ENCODE results near the gene UTP14A. TPM values are rescaled to one million over a fixed set of nuclear protein-coding genes. Genes with fewer than 3 reads are reported as not detected.

The UTP14A gene
- total and polyA plus RNA-seq, 2 donors (not counting 3 experiments of a cell fraction or from before 2014, with no cell fraction given): 6.5 to 27.7 TPM

GRCh38 chrX:129965166-129965565 lies 59.2 kb downstream of the UTP14A start:
- H4K20me1 ChIP-seq (replicated peaks; ENCODE audit: control insufficient read depth, extremely low read depth, insufficient read depth, low read length): no peaks in the 10 kb centered on the region
- no peak for FAIRE-seq
- CTCF ChIA-PET: no interaction called here

More at GRCh38 chrX:129965166-129965565, 59.2 kb downstream of the UTP14A start:
- H3K4me1 ChIP-seq (ENCODE audit: control insufficient read depth, extremely low read depth, insufficient read depth, low read length): peaks cover 6% of the 10 kb centered on the region
- H3K9ac ChIP-seq (replicated peaks; ENCODE audit: extremely low read depth, insufficient read depth, low read length): no peak overlapping the region
- BruUV-seq (replicated peaks): no TSS peak
- dilution Hi-C loops (cut with MboI; ENCODE audit: extremely low pct_ligation_motif_present, low sequenced_read_pairs): no loop called here
- no peaks in the 10 kb centered on the region for H3K9me1 ChIP-seq (replicated peaks; ENCODE audit: control insufficient read depth, extremely low read depth, insufficient read depth, low read length)
- H2AFZ ChIP-seq (ENCODE audit: low read depth, low read length): no peak overlapping the region
- H3K27me3 ChIP-seq (ENCODE audit: control insufficient read depth in 2 of 2, insufficient read depth in 2 of 2, low read length in 2 of 2): no peaks in the 10 kb centered on the region
- no peaks in the 10 kb centered on the region for H3K36me3 ChIP-seq (ENCODE audit: control insufficient read depth in 2 of 2, extremely low read depth in 1 of 2, insufficient read depth in 2 of 2, low read length in 2 of 2)
- POLR2A ChIA-PET: no interaction called here
- no peaks in the 10 kb centered on the region for H3K9me3 ChIP-seq (replicated peaks; ENCODE audit: control insufficient read depth, insufficient read depth, low read length)
- no peaks in the 10 kb centered on the region for H3K79me2 ChIP-seq (ENCODE audit: control insufficient read depth, insufficient read depth, low read length)
- H3K4me3 ChIP-seq (replicated peaks in 1 of 3; ENCODE audit: insufficient read depth in 1 of 3, low read depth in 1 of 3, low read length in 3 of 3): no peak overlapping the region
- TF ChIP-seq JUN (IDR thresholded peaks at IDR 0.05; ENCODE audit: borderline replicate concordance, insufficient read depth, insufficient read length, low read depth): no peak
- no peak for TF ChIP-seq GATA2 (IDR thresholded peaks at IDR 0.05; ENCODE audit: insufficient read depth, insufficient read length, low read depth, low read length)
- TF ChIP-seq FOS (IDR thresholded peaks at IDR 0.05; ENCODE audit: borderline replicate concordance, insufficient read depth, low read length): no peak
- no peak for TF ChIP-seq EZH2 (IDR thresholded peaks at IDR 0.05; ENCODE audit: borderline replicate concordance, low read depth, low read length, severe bottlenecking)
- TF ChIP-seq CTCF (IDR thresholded peaks at IDR 0.05; ENCODE audit: extremely low read depth in 1 of 2, insufficient read depth in 1 of 2, low read depth in 1 of 2, low read length in 2 of 2): no peak
- TF ChIP-seq MYC (IDR thresholded peaks at IDR 0.05; ENCODE audit: low read depth, low read length): no peak
- TF ChIP-seq POLR2A (IDR thresholded peaks at IDR 0.05; ENCODE audit: low read depth, low read length): no peak
- TF ChIP-seq POLR2AphosphoS5 (IDR thresholded peaks at IDR 0.05; ENCODE audit: insufficient read depth, low read depth, low read length): no peak
- no peak for TF ChIP-seq MAX (IDR thresholded peaks at IDR 0.05; ENCODE audit: insufficient read depth, insufficient read length)
- no peak overlapping the region for H3K27ac ChIP-seq (ENCODE audit: insufficient read depth, low read depth, low read length)
- intact Hi-C loops (cut with micrococcal nuclease): no loop called here
- H3K4me2 ChIP-seq (ENCODE audit: insufficient read depth, low read length): no peak overlapping the region
- DNase-seq (ENCODE audit: low read depth, low spot score): no peak

Measured in endothelial cell of umbilical vein (primary cell).